Testis (tissue), 2 donors: ENCODE results near the gene TPM2.

Experiments
- CTCF ChIP-seq, 3 experiments: fragments of 450-650 bp in 2 of 3; fragments of 200-600 bp in 1 of 3; sonication (generic) in 1 of 3; IDR thresholded peaks; one replicate each; pipeline ENCODE4 v1.5.1; 2016 to 2019; ENCODE audit warnings: antibody characterized with exemption in 3 of 3, mild to moderate bottlenecking in 2 of 3, moderate library complexity in 1 of 3
- POLR2A ChIP-seq: fragments of 450-650 bp; IDR thresholded peaks from one replicate; pipeline ENCODE4 v1.6.1; 2017; ENCODE audit warnings: antibody characterized with exemption, mild to moderate bottlenecking, moderate library complexity

GRCh38 chr9:35661756-35662350 lies 27.9 kb downstream of the TPM2 start:
- no peak for TF ChIP-seq CTCF (IDR thresholded peaks at IDR 0.05)
- TF ChIP-seq POLR2A: no peak
